HL-60 (cell line): ENCODE results near the gene MOCS3.

Experiments used
- DNase-seq, 2 experiments: peaks; one replicate each; pipeline ENCODE4 v3.0.0-alpha.2; 2010 to 2020; ENCODE audit warnings: low read depth in 1 of 2, low spot score in 1 of 2
- H3K27ac ChIP-seq: fragments of 250-450 bp; sonication (Bioruptor Pico); replicated peaks from 2 replicates; pipeline ENCODE4 v1.5.1; 2020; ENCODE audit warnings: mild to moderate bottlenecking, moderate library complexity
- H3K27me3 ChIP-seq: fragments of 250-450 bp; sonication (Bioruptor Pico); 2 replicates; pipeline ENCODE4 v1.5.1; 2021; ENCODE audit warnings: mild to moderate bottlenecking, moderate library complexity; ENCODE audit not compliant: insufficient read depth, poor library complexity, severe bottlenecking
- H3K4me3 ChIP-seq: replicated peaks from 2 replicates; pipeline ENCODE4 v1.5.1; 2011; ENCODE audit warnings: mild to moderate bottlenecking, control low read depth, low read length; ENCODE audit not compliant: insufficient read depth
- GABPA ChIP-seq: IDR thresholded peaks from 2 replicates; pipeline ENCODE4 v1.6.1; 2012; ENCODE audit warnings: low read depth
- POLR2AphosphoS5 ChIP-seq: IDR thresholded peaks from 2 replicates; pipeline ENCODE4 v1.6.1; 2012; ENCODE audit warnings: low read depth
- REST ChIP-seq: IDR thresholded peaks from 2 replicates; pipeline ENCODE4 v1.6.1; 2012; ENCODE audit warnings: low read depth; ENCODE audit not compliant: insufficient replicate concordance
- SPI1 ChIP-seq: IDR thresholded peaks from 2 replicates; pipeline ENCODE4 v1.6.1; 2012; ENCODE audit warnings: low read depth, mild to moderate bottlenecking, borderline replicate concordance
- TF ChIP-seq, protein P1 (sequence below): IDR thresholded peaks from one replicate; pipeline ENCODE4 v1.5.1; 2011; ENCODE audit warnings: low read length, control low read depth, inconsistent platforms; ENCODE audit not compliant: insufficient read depth

MOCS3 gene

DNA sequence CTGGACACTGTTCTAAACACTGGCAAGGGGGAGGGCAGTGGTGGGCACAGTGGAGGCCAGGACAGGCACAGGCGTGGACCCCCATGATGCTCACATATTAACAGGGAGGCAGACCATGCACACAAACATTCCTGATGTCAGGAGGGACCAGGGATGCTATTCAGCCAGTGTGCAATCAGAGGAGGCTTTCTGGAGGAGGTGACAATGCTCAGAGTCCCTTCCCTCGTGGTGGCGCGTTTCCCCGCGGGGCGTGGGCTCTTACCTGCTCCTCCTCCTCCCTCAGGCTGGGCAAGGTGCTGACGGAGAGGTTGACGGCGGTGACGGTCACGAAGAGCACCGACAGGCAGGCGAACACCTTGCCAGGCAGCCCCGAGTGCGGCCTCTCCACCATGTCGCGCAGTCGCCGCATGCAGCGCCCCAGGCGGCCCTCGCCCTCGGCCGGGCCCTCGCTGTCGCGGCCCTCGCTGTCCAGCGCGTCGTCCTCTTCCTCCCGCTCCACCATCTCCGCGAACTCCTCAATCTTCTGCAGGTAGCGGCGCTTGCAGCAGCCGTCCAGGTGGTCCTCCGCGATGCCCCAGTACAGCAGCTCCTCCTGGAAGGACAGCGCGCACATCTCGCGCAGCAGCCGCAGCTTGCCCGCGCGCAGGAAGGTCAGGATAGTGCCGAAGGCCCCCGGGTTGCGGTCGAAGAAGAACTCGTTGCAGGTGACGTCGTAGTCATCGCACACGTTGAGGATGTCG lies 50.9 kb downstream of the MOCS3 start:
- Histone ChIP-seq H3K27ac (no peak overlapping the region), H3K27me3 (no peaks in the 10 kb centered on the region), H3K4me3 (no peak overlapping the region)
- TF ChIP-seq, protein P1, sequence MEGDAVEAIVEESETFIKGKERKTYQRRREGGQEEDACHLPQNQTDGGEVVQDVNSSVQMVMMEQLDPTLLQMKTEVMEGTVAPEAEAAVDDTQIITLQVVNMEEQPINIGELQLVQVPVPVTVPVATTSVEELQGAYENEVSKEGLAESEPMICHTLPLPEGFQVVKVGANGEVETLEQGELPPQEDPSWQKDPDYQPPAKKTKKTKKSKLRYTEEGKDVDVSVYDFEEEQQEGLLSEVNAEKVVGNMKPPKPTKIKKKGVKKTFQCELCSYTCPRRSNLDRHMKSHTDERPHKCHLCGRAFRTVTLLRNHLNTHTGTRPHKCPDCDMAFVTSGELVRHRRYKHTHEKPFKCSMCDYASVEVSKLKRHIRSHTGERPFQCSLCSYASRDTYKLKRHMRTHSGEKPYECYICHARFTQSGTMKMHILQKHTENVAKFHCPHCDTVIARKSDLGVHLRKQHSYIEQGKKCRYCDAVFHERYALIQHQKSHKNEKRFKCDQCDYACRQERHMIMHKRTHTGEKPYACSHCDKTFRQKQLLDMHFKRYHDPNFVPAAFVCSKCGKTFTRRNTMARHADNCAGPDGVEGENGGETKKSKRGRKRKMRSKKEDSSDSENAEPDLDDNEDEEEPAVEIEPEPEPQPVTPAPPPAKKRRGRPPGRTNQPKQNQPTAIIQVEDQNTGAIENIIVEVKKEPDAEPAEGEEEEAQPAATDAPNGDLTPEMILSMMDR, result no peak
- no peak for TF ChIP-seq SPI1
- TF ChIP-seq REST, result no peak
- no peak for TF ChIP-seq POLR2AphosphoS5
- DNase-seq, result no peak

GRCh38 chr20:51010043-51010365 lies 51.4 kb downstream of the MOCS3 start:
- H3K27me3 ChIP-seq, result no peaks in the 10 kb centered on the region
- no peak for DNase-seq
- TF ChIP-seq, protein P1, result no peak
- TF ChIP-seq POLR2AphosphoS5 (no peak), REST (no peak), SPI1 (no peak), GABPA (no peak)
- H3K4me3 ChIP-seq, result no peak overlapping the region
- H3K27ac ChIP-seq, result no peak overlapping the region

DNA sequence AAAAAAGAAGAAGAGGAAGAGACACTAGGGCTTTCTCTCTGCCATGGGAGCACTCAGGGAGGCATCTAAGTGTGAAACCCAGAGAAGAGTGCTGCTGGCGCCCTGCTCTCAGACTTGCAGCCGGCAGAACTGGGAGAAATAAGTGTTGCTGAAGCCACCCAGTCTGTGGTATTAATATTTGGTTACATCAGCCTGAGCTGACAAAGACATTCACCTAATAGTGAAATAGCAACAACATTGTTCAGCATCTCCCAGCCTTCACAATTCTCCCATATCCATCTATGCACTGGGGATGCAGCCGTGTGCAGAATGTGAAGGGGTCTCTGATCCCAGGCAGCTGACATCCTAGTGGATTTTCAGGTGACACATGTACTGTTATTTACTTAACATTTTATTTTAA lies 52.3 kb downstream of the MOCS3 start:
- H3K4me3 ChIP-seq, result no peak overlapping the region
- no peak for DNase-seq
- H3K27me3 ChIP-seq, result no peaks in the 10 kb centered on the region
- TF ChIP-seq POLR2AphosphoS5 (no peak), REST (no peak), GABPA (no peak), SPI1 (no peak)
- TF ChIP-seq, protein P1, result no peak
- no peak overlapping the region for H3K27ac ChIP-seq
